ENCODE results near the gene RABGAP1L.

RABGAP1L gene

DNA sequence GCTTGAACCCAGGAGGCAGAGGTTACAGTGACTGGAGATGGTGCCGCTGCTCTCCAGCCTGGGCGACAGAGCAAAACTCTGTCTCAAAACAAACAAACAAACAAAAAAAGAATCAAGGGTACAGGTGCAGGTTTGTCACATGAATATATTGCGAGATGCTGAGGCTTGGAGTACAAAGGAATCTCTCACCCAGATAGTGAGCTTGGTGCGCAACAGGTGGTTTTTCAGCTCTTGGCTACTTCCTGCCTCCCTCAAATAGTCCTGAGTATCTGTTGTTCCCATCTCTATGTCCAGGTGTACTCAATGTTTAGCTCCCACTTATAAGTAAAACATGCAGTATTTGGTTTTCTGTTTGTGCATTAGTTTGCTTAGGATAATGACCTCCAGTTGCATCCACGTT, 666.5 kb downstream of the RABGAP1L start:
- ChIA-PET POLR2A (no interaction called here), CTCF (interaction anchor here (0.7 to 1.7 kb wide), 5 partner anchors 9 to 172 kb away, joined by 3 to 6 read pairs (median 3); no protein-coding TSS in a partner anchor)
- TF ChIP-seq, protein P1, sequence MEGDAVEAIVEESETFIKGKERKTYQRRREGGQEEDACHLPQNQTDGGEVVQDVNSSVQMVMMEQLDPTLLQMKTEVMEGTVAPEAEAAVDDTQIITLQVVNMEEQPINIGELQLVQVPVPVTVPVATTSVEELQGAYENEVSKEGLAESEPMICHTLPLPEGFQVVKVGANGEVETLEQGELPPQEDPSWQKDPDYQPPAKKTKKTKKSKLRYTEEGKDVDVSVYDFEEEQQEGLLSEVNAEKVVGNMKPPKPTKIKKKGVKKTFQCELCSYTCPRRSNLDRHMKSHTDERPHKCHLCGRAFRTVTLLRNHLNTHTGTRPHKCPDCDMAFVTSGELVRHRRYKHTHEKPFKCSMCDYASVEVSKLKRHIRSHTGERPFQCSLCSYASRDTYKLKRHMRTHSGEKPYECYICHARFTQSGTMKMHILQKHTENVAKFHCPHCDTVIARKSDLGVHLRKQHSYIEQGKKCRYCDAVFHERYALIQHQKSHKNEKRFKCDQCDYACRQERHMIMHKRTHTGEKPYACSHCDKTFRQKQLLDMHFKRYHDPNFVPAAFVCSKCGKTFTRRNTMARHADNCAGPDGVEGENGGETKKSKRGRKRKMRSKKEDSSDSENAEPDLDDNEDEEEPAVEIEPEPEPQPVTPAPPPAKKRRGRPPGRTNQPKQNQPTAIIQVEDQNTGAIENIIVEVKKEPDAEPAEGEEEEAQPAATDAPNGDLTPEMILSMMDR (IDR thresholded peaks at IDR 0.05; ENCODE audit: control extremely low read depth, extremely low read depth, low read depth, missing control alignments): no peak
- DNase-seq (ENCODE audit: extremely low spot score): no peak

DNA sequence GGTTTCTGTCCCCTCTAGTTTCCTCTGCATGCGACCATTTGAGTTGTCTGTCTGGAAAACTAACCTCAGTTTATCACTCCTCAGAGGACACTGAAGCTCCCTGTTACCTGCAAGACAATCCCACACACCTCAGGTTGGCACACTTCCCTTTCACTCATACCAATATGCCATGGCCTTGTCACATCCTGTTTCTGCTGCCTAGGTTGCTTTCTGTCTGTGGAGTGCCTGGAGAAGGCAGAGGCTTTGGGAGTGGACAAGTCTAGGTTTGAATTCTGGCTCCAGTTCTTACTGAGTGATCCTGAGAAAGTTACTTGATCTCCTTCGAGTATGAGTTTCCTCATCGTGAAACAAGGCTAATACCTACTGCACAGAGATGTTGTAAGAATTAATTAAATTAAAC, 668.9 kb downstream of the RABGAP1L start:
- TF ChIP-seq, protein P1 (IDR thresholded peaks at IDR 0.05; ENCODE audit: control extremely low read depth, extremely low read depth, low read depth, missing control alignments): no peak
- CTCF ChIA-PET: no interaction called here
- POLR2A ChIA-PET: no interaction called here
- DNase-seq (ENCODE audit: extremely low spot score): no peak

DNA sequence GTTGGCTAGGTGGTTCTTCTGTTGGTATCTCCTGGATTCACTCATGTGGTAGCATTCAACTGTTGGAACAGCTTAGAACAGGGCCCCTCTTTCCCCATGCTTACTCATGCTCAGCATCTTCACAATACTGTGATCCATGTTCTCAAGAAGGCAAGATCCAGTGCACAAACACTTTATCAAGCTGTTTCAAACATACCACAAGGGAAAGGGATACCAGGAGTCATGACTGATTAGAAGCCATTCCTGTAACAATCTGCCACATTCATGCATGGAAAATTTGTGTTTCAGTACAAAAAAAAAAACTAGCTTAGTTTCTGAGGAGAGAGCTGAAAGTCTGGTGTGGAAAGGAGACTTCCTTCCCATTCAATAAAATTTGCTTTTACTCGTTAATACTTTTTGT, 670.7 kb downstream of the RABGAP1L start:
- TF ChIP-seq, protein P1 (IDR thresholded peaks at IDR 0.05; ENCODE audit: control extremely low read depth, extremely low read depth, low read depth, missing control alignments): no peak
- ChIA-PET POLR2A (interaction anchor here (0.6 kb wide), 1 partner anchor 151 kb away, joined by 4 read pairs; no protein-coding TSS in a partner anchor), CTCF (no interaction called here)
- no peak for DNase-seq (ENCODE audit: extremely low spot score)

DNA sequence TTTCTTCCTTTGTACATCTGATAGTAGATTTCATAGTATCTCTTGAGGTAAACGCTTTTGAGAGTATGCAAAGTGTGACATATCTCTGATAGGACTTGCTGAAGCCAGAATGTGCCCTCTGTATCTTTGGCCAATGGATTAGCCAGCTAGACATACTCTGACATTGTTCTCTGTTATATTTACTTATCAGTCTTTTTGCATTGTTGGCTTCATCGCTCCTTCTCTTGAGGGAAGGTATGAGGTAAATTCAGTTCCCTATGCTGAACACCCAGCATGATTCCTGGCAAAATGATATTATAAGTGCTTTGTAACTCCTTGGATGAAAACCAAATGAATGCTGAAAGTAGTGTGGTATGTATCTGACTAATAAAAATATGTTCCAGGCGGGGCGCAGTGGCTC, 677.2 kb downstream of the RABGAP1L start:
- CTCF ChIA-PET: interaction anchor here (1.2 to 1.7 kb wide), 2 partner anchors 13 to 38 kb away, joined by 3 read pairs; no protein-coding TSS in a partner anchor
- TF ChIP-seq, protein P1 (IDR thresholded peaks at IDR 0.05; ENCODE audit: control extremely low read depth, extremely low read depth, low read depth, missing control alignments): no peak
- no peak for DNase-seq (ENCODE audit: extremely low spot score)
- POLR2A ChIA-PET: no interaction called here

DNA sequence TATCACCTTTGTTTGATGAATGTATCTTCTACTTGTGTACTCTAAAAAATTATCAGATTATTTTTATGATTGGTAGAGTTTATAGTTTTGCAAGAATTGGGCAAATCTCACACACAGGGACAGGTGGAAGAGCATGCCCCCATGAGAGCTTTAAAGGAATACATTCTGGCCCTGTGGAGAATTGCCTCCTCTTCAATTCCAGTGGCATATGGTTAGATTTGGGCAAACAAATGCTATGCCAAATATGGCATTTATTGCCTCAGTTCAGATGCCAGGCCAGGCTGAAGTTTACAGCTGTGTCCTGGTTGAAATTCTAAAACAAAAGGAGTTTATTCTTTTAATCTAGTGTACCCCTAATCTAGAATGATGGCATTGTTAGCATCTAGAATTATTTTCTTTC, 678.1 kb downstream of the RABGAP1L start:
- DNase-seq (ENCODE audit: extremely low spot score): no peak
- TF ChIP-seq, protein P1 (IDR thresholded peaks at IDR 0.05; ENCODE audit: control extremely low read depth, extremely low read depth, low read depth, missing control alignments): no peak
- CTCF ChIA-PET: interaction anchor here (0.9 to 1.7 kb wide), 5 partner anchors 13 to 37 kb away, joined by 3 to 4 read pairs (median 3); no protein-coding TSS in a partner anchor
- POLR2A ChIA-PET: no interaction called here

DNA sequence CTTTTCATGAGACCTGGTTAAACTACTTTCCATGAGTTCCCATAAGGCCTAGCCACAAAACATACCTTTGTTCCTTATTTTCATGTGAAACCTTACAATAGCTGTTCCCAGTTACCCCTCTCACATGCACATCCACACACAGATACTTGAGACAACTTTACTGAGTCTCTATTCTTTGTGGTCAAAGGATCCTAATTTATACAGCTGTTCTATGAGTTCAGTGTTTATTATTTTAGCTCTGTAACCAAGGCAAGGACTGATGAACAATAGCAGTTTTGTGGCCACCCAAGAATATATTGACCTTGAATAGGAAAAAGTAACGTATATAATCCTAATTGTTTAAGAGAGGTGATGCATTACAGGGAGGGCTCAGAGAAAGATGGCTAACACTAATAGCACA, 679.9 kb downstream of the RABGAP1L start:
- DNase-seq (ENCODE audit: extremely low spot score): no peak
- TF ChIP-seq, protein P1 (IDR thresholded peaks at IDR 0.05; ENCODE audit: control extremely low read depth, extremely low read depth, low read depth, missing control alignments): no peak
- ChIA-PET CTCF (interaction anchor here (0.8 to 1.6 kb wide), 4 partner anchors 13 to 103 kb away, joined by 3 to 5 read pairs (median 3); no protein-coding TSS in a partner anchor), POLR2A (no interaction called here)
